HG03457 (cell line): ENCODE measurements around the gene ZNF575.

ENCODE experiments used
- ATAC-seq: cut with Tn5 transposase; IDR thresholded peaks from one replicate; pipeline ENCODE4 v1.9.1; 2021; ENCODE audit warnings: moderate number of reproducible peaks; ENCODE audit not compliant: unreplicated experiment

ZNF575 gene

GRCh38 chr19:43532962-43533545 lies at the start of gene ZNF575:
Gene ZNF575 (plus strand): TSS chr19:43533188. CDS start chr19:43534423, 1,235 bp downstream.
- ATAC-seq, result peak; percentile 37

GRCh38 chr19:43483281-43483680 lies 49.7 kb upstream of the ZNF575 start:
- no peak for ATAC-seq

- ATAC-seq, result no peak
Observed at GRCh38 chr19:43485951-43486350, 47.0 kb upstream of the ZNF575 start.

GRCh38 chr19:43486412-43486811 lies 46.6 kb upstream of the ZNF575 start:
- ATAC-seq, result no peak

GRCh38 chr19:43488179-43488578 lies 44.8 kb upstream of the ZNF575 start:
- no peak for ATAC-seq

GRCh38 chr19:43489310-43489709 lies 43.7 kb upstream of the ZNF575 start:
- no peak for ATAC-seq

GRCh38 chr19:43489979-43490599 lies 42.9 kb upstream of the ZNF575 start:
- ATAC-seq, result no peak

GRCh38 chr19:43490759-43491158 lies 42.2 kb upstream of the ZNF575 start:
- no peak for ATAC-seq

- no peak for ATAC-seq
Observed at GRCh38 chr19:43495082-43495481, 37.9 kb upstream of the ZNF575 start.

GRCh38 chr19:43496960-43497359 lies 36.0 kb upstream of the ZNF575 start:
- ATAC-seq, result no peak

GRCh38 chr19:43498233-43498842 lies 34.6 kb upstream of the ZNF575 start:
- ATAC-seq, result no peak

GRCh38 chr19:43499042-43499441 lies 33.9 kb upstream of the ZNF575 start:
- no peak for ATAC-seq

- ATAC-seq, result no peak
Observed at GRCh38 chr19:43501661-43502418, 31.1 kb upstream of the ZNF575 start.

GRCh38 chr19:43502419-43502976 lies 30.5 kb upstream of the ZNF575 start:
- no peak for ATAC-seq

- peak; percentile 69 for ATAC-seq
Observed at GRCh38 chr19:43503501-43504425, 29.2 kb upstream of the ZNF575 start.

- ATAC-seq, result peak; percentile 16
Observed at GRCh38 chr19:43504426-43505185, 28.4 kb upstream of the ZNF575 start, which contains the start of gene PHLDB3. Gene PHLDB3 (minus strand): TSS chr19:43504746. CDS start chr19:43504118, 628 bp downstream.

- ATAC-seq, result no peak
Observed at GRCh38 chr19:43505186-43505456, 27.9 kb upstream of the ZNF575 start.

- no peak for ATAC-seq
Observed at GRCh38 chr19:43505941-43506340, 27.0 kb upstream of the ZNF575 start.

GRCh38 chr19:43506629-43507028 lies 26.4 kb upstream of the ZNF575 start:
- no peak for ATAC-seq

- no peak for ATAC-seq
Observed at GRCh38 chr19:43507880-43508279, 25.1 kb upstream of the ZNF575 start.
